Neuron (in vitro differentiated cells): ENCODE data around the gene IRF7.

Experiments used
- H2AFZ ChIP-seq: one replicate; pipeline ENCODE4 v1.6.1; 2013; ENCODE audit warnings: low read depth, mild to moderate bottlenecking, inconsistent platforms, low read length, moderate library complexity
- H3K27me3 ChIP-seq: one replicate; pipeline ENCODE4 v1.6.1; 2013; ENCODE audit warnings: low read length; ENCODE audit not compliant: insufficient read depth
- H3K36me3 ChIP-seq: one replicate; pipeline ENCODE4 v1.6.1; 2013; ENCODE audit warnings: low read length; ENCODE audit not compliant: insufficient read depth
- H3K4me1 ChIP-seq: one replicate; pipeline ENCODE4 v1.6.1; 2013; ENCODE audit warnings: low read length; ENCODE audit not compliant: insufficient read depth
- H3K4me3 ChIP-seq: 2 replicates; pipeline ENCODE4 v1.5.1; 2013; ENCODE audit warnings: mild to moderate bottlenecking, low read length, moderate library complexity
- H3K9me3 ChIP-seq: one replicate; pipeline ENCODE4 v1.6.1; 2013; ENCODE audit warnings: low read length

The IRF7 gene

GRCh38 chr11:637333-637592 lies 21.5 kb upstream of the IRF7 start:
- Histone ChIP-seq H2AFZ (no peak overlapping the region), H3K4me1 (peaks cover 13% of the 10 kb centered on the region), H3K27me3 (no peaks in the 10 kb centered on the region), H3K36me3 (peaks cover 20% of the 10 kb centered on the region), H3K4me3 (no peak overlapping the region), H3K9me3 (peaks cover 6% of the 10 kb centered on the region)

- Histone ChIP-seq H3K27me3 (no peaks in the 10 kb centered on the region), H3K4me3 (no peak within 1 kb of the TSS), H2AFZ (no peak within 1 kb of the TSS), H3K36me3 (peaks cover 16% of the 10 kb centered on the region), H3K4me1 (peaks cover 13% of the 10 kb centered on the region), H3K9me3 (peaks cover 6% of the 10 kb centered on the region)
Measured at GRCh38 chr11:636511-637332, 21.0 kb upstream of the IRF7 start, which contains the start of gene DRD4. Gene DRD4 (plus strand): TSS chr11:637269. CDS start chr11:637305, 36 bp downstream.

DNA sequence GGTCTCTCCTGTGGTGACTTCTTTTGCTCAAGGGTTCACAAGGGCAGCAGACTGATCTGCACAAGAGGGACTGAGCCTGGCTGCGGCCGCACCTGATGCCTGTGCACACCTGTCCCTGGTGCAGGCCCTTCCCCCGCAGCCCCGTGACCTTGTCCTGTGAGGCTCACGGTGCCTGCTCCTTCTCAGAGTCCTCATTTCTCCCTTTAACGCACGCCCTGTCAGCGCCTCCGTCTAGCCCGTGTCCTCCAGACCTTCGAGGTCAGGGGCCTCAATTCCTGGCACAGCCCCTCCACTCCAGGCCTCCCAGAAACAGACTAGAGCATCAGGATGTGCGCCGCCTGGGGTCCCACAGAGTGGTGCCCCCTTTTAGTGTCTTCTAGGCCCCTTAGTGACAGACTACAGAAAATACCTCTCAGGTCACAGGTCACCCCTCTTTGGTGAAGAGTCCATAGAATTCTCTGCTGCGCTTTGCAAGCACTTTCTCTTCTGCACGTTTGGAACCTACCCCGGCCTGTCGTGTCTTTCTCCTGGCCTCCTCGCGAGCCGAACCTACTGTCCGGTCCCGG lies 20.3 kb upstream of the IRF7 start:
- H3K36me3 ChIP-seq: peaks cover 11% of the 10 kb centered on the region
- H3K4me1 ChIP-seq: peaks cover 13% of the 10 kb centered on the region
- no peaks in the 10 kb centered on the region for H3K27me3 ChIP-seq
- no peak overlapping the region for H3K4me3 ChIP-seq
- no peak overlapping the region for H2AFZ ChIP-seq
- H3K9me3 ChIP-seq: peaks cover 6% of the 10 kb centered on the region

DNA sequence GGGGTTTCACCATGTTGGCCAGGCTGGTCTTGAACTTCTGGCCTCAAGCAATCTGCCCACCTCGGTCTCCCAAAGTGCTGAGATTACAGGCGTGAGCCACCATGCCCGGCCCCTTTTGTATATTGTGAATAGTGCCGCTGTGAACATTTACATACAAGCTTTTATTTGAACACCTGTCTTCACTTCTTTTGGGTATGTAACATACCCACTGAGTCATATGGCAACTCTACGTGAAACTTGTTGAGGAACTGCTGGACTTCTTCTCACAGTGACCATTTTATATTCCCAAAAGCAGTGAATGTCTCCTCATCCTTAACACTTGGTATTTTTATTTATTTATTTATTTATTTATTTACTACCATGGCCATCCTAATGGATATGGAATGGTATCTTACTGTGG lies 15.1 kb upstream of the IRF7 start:
- Histone ChIP-seq H3K36me3 (no peaks in the 10 kb centered on the region), H3K4me3 (no peak overlapping the region), H2AFZ (no peak overlapping the region), H3K9me3 (no peaks in the 10 kb centered on the region), H3K4me1 (no peaks in the 10 kb centered on the region), H3K27me3 (no peaks in the 10 kb centered on the region)

- Histone ChIP-seq H3K36me3 (no peaks in the 10 kb centered on the region), H3K4me1 (no peaks in the 10 kb centered on the region), H3K9me3 (no peaks in the 10 kb centered on the region), H2AFZ (no peak overlapping the region), H3K27me3 (no peaks in the 10 kb centered on the region), H3K4me3 (no peak overlapping the region)
Measured at GRCh38 chr11:629237-629583, 13.5 kb upstream of the IRF7 start.

DNA sequence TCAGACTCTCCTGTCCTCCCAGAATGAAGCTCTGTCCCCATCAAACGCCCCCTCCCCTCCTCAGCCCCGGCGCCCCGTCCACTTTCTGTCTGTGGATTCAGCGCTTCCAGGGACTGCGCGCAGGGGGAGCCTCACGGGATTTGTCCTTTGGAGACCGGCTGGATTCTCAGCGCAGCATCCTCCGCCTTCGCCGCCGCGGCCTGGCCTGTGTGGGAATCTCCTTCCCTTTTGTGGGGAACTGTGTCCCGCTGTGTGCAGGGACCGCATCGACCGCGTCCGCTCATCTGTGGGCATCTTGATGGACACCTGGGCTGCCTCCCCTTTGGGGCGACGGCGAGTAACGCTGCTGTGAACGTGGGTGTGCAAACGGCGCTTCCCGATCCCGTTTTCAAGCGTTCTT lies 12.3 kb upstream of the IRF7 start:
- H3K4me3 ChIP-seq: no peak overlapping the region
- H3K9me3 ChIP-seq: no peaks in the 10 kb centered on the region
- no peaks in the 10 kb centered on the region for H3K27me3 ChIP-seq
- no peaks in the 10 kb centered on the region for H3K36me3 ChIP-seq
- no peaks in the 10 kb centered on the region for H3K4me1 ChIP-seq
- no peak overlapping the region for H2AFZ ChIP-seq

DNA sequence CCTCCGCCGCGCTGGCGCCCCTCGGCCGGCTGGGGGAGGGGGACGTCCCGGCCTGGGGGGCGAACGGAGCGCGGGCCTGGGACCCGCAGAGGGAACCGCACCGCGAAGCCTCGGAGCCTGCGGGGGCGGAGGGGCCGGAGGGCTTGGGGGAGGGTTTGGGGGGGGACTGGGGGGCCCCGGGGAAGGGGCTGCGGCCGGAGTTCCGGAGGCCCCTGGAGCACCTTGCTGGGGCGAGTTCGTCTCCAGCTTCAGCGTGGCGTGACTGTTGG lies 11.5 kb upstream of the IRF7 start:
- Histone ChIP-seq H3K36me3 (no peaks in the 10 kb centered on the region), H3K9me3 (no peaks in the 10 kb centered on the region), H3K4me1 (no peaks in the 10 kb centered on the region), H2AFZ (no peak overlapping the region), H3K4me3 (no peak overlapping the region), H3K27me3 (no peaks in the 10 kb centered on the region)

DNA sequence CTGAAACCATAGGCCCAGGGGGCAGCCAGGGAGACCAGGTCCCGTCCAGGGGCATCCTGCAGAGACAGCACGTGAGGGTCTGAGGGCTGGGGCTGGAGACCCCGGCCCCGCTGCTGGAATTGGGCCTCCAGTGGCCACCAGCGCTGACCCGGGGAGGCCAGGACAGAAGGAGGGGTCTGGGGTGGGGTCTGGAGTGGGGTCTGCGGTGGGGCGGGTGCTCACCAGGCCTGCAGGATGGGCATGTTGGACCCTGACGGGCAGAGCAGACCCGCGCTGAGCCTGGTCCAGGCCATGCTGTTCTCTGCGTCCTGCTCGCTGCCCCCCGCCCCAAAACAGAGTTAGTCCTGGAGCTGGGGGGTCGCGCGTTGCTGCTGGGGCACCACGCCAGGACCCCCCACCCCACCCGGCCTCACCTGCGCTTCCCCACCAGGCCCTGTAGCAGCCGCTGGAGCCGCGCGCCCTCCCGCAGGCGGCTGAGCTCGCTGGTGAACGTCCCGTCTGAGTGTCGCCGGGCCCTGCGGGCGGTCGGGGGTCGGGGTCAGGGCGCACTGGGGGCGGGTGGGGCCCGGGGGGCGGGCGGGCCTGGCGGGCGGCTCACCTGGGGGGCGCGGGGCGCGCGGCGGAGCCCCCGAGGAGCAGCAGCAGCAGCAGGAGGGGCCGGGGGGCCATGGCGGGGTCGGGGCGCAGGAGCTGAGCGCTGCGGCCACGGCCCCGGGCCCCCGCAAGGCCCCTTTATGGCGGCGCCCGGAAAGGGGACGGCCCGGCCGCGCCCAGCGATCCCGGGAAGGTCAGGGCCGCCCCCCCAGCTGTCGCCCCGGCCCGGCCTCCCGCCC lies 10.9 kb upstream of the IRF7 start, which contains the start of gene SCT:
TSS of gene SCT (minus strand) at position 707 of the 833 bp plus-strand sequence. CDS start at position 669, 38 bp downstream.
- Histone ChIP-seq H3K4me3 (no peak within 1 kb of the TSS), H3K9me3 (no peaks in the 10 kb centered on the region), H3K36me3 (no peaks in the 10 kb centered on the region), H3K4me1 (no peaks in the 10 kb centered on the region), H2AFZ (no peak within 1 kb of the TSS), H3K27me3 (no peaks in the 10 kb centered on the region)

- H3K9me3 ChIP-seq: no peaks in the 10 kb centered on the region
- H3K36me3 ChIP-seq: no peaks in the 10 kb centered on the region
- no peak overlapping the region for H3K4me3 ChIP-seq
- H2AFZ ChIP-seq: no peak overlapping the region
- no peaks in the 10 kb centered on the region for H3K4me1 ChIP-seq
- H3K27me3 ChIP-seq: no peaks in the 10 kb centered on the region
Measured at GRCh38 chr11:625636-626268, 10.0 kb upstream of the IRF7 start.

DNA sequence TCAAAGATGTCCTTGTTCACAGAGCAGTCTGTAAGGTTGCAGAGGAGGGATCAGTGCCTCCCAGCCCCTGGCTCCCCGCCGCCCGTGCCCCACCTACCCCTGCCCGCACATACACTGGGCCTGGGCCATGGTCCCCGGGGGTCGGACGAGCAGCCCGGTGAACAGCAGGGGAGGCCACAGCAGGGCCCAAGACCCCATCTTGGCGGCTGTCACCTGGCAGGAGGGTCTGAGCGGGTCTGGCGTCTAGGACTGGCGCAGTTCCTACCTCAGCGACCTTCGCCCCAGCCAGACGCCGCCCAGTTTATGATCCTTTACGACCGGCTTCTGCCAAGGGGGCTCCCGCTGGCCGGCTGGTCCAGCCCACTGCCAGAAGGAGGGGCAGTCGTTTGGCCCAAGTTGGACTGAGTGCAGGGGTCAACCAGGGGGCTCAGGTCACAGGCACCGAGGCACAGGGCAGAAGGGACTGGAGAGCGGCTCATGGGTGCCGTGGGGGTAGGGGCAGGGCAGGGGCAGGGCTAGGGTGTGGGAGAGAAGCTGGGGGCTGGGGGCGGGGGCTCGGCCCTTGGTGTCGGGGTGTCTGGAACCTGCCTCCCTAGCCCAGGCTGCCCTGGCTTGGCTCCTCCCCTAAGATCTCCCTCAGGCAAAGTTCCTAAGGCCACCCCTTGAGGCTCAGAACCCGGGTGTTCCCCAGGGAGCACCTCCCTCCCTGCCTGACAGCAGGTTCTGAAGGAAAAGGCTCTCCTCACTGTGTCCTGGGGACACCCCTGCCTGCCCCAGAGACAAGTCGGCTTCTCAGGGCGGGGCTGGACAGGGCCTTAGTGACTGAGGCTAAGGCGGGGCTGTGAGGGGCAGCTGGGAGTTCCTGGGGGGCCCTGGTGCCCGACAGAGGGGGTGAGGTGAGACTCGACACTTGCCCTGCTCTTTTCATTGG lies 9.2 kb upstream of the IRF7 start, which contains the start of gene CDHR5:
TSS of gene CDHR5 (minus strand) at position 251 of the 931 bp plus-strand sequence. CDS start at position 198, 53 bp downstream.
- Histone ChIP-seq H3K36me3 (no peaks in the 10 kb centered on the region), H3K9me3 (no peaks in the 10 kb centered on the region), H3K27me3 (no peaks in the 10 kb centered on the region), H3K4me1 (no peaks in the 10 kb centered on the region), H3K4me3 (no peak within 1 kb of the TSS), H2AFZ (no peak within 1 kb of the TSS)

DNA sequence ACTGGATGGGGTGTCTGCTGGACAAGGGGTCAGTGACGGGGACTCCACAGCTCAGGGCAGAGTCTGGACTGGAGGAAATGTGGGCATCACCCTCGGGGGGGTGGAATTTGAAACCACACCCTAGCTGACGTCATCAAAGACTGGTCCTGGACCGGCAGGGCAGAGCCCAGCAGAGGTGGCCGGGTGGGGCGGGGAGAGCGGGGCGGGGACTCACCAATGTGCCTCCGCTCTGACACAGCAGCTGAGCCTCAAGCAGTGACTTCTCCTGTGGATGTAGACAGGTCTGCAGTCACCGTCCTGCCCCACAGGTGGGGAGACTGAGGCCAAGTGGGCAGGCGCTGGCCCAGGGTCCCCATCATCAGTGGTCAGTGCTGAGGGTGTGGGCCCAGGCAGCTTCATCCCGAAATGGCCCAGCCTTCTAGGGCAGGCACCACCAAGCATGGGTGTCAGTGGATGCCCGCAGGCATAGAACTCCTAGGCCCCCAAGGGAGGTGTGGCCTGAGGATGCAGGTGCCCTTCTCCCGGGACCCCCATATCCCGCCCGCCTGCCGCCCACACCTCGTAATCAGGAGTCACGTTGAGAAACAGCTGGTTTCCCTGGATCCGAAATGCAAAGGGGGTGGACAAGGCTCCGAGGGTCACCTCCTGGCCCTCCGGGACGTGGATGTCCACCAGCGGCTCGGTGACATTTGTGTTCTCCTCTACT lies 8.4 kb upstream of the IRF7 start:
- Histone ChIP-seq H3K4me1 (no peaks in the 10 kb centered on the region), H3K9me3 (no peaks in the 10 kb centered on the region), H2AFZ (no peak overlapping the region), H3K4me3 (no peak overlapping the region), H3K27me3 (no peaks in the 10 kb centered on the region), H3K36me3 (peaks cover under 1% of the 10 kb centered on the region)

GRCh38 chr11:623349-623869 lies 7.7 kb upstream of the IRF7 start:
- no peak overlapping the region for H2AFZ ChIP-seq
- no peaks in the 10 kb centered on the region for H3K4me1 ChIP-seq
- H3K9me3 ChIP-seq: no peaks in the 10 kb centered on the region
- H3K36me3 ChIP-seq: peaks cover 2% of the 10 kb centered on the region
- H3K4me3 ChIP-seq: no peak overlapping the region
- no peaks in the 10 kb centered on the region for H3K27me3 ChIP-seq
